ENCODE measurements around the gene TRIM58.
A peak's percentile ranks its signal among the peaks of the same experiment; 100 is the strongest.

TRIM58 gene

GRCh38 chr1:247883346-247883745, 26.4 kb downstream of the TRIM58 start:
- Histone ChIP-seq H3K4me3 (ENCODE audit: low read depth in 1 of 2, low read length in 2 of 2) (no peak overlapping the region), H3K4me1 (ENCODE audit: control insufficient read depth in 1 of 2, insufficient read depth in 2 of 2, low read length in 2 of 2) (no peaks in the 10 kb centered on the region), H3K9ac (ENCODE audit: low read depth in 1 of 2, low read length in 2 of 2) (no peak overlapping the region), H3K9me3 (ENCODE audit: control insufficient read depth in 1 of 2, low read length in 2 of 2) (peaks cover 0 to 18% of the 10 kb centered on the region in 2 donors), H3K27me3 (ENCODE audit: control insufficient read depth in 1 of 2, insufficient read depth in 2 of 2, low read length in 2 of 2) (no peaks in the 10 kb centered on the region), H3K27ac (ENCODE audit: low read depth, low read length) (no peak overlapping the region), H3K36me3 (ENCODE audit: control insufficient read depth in 1 of 2, insufficient read depth in 2 of 2, low read length in 2 of 2) (no peaks in the 10 kb centered on the region)

GRCh38 chr1:247884797-247885413, 27.9 kb downstream of the TRIM58 start:
- H3K4me3 ChIP-seq (ENCODE audit: low read depth in 1 of 2, low read length in 2 of 2): no peak overlapping the region
- no peaks in the 10 kb centered on the region for H3K27me3 ChIP-seq (ENCODE audit: control insufficient read depth in 1 of 2, insufficient read depth in 2 of 2, low read length in 2 of 2)
- H3K27ac ChIP-seq (ENCODE audit: low read depth, low read length): no peak overlapping the region
- H3K36me3 ChIP-seq (ENCODE audit: control insufficient read depth in 1 of 2, insufficient read depth in 2 of 2, low read length in 2 of 2): no peaks in the 10 kb centered on the region
- no peak overlapping the region for H3K9ac ChIP-seq (ENCODE audit: low read depth in 1 of 2, low read length in 2 of 2)
- H3K9me3 ChIP-seq (ENCODE audit: control insufficient read depth in 1 of 2, low read length in 2 of 2): peaks cover 0 to 15% of the 10 kb centered on the region in 2 donors
- no peaks in the 10 kb centered on the region for H3K4me1 ChIP-seq (ENCODE audit: control insufficient read depth in 1 of 2, insufficient read depth in 2 of 2, low read length in 2 of 2)

DNA sequence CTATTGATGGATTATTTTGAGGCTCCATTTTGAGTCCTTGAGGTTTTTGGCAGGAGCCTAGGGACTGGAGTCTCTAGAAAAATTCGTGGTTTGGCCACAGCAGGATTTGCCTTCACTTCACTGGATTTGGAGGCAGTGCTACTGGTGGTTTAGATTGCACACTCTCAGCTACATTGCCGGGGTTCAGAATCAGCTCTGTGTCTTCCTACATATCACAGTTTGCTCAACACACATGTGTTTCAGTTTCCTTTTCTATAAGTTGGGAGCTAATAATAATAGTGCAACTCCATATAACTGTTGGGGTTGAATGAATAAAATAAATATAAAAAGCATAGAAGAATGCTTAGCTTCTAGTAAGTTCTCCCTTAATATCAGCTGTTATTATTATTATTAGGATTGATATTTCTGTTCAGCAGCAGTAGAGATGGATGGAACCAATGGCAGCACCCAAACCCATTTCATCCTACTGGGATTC, 38.2 kb downstream of the TRIM58 start, which contains the start of gene OR2W3:
TSS of gene OR2W3 (plus strand) at position 425 of the 475 bp plus-strand sequence. CDS start at position 425, 0 bp downstream.
- H3K9me3 ChIP-seq (ENCODE audit: control insufficient read depth in 1 of 2, low read length in 2 of 2): peaks cover 6 to 16% of the 10 kb centered on the region in 2 donors
- H3K4me3 ChIP-seq (ENCODE audit: low read depth in 1 of 2, low read length in 2 of 2): no peak within 1 kb of the TSS
- H3K27ac ChIP-seq (ENCODE audit: low read depth, low read length): no peak within 1 kb of the TSS
- no peak within 1 kb of the TSS for H3K9ac ChIP-seq (ENCODE audit: low read depth in 1 of 2, low read length in 2 of 2)
- no peaks in the 10 kb centered on the region for H3K4me1 ChIP-seq (ENCODE audit: control insufficient read depth in 1 of 2, insufficient read depth in 2 of 2, low read length in 2 of 2)
- H3K36me3 ChIP-seq (ENCODE audit: control insufficient read depth in 1 of 2, insufficient read depth in 2 of 2, low read length in 2 of 2): no peaks in the 10 kb centered on the region
- H3K27me3 ChIP-seq (ENCODE audit: control insufficient read depth in 1 of 2, insufficient read depth in 2 of 2, low read length in 2 of 2): no peaks in the 10 kb centered on the region

DNA sequence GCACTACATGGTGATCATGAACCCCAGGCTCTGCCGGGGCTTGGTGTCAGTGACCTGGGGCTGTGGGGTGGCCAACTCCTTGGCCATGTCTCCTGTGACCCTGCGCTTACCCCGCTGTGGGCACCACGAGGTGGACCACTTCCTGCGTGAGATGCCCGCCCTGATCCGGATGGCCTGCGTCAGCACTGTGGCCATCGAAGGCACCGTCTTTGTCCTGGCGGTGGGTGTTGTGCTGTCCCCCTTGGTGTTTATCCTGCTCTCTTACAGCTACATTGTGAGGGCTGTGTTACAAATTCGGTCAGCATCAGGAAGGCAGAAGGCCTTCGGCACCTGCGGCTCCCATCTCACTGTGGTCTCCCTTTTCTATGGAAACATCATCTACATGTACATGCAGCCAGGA, 39.0 kb downstream of the TRIM58 start:
- H3K4me3 ChIP-seq (ENCODE audit: low read depth in 1 of 2, low read length in 2 of 2): no peak overlapping the region
- peaks cover 6 to 16% of the 10 kb centered on the region in 2 donors for H3K9me3 ChIP-seq (ENCODE audit: control insufficient read depth in 1 of 2, low read length in 2 of 2)
- no peaks in the 10 kb centered on the region for H3K36me3 ChIP-seq (ENCODE audit: control insufficient read depth in 1 of 2, insufficient read depth in 2 of 2, low read length in 2 of 2)
- no peaks in the 10 kb centered on the region for H3K4me1 ChIP-seq (ENCODE audit: control insufficient read depth in 1 of 2, insufficient read depth in 2 of 2, low read length in 2 of 2)
- H3K27me3 ChIP-seq (ENCODE audit: control insufficient read depth in 1 of 2, insufficient read depth in 2 of 2, low read length in 2 of 2): no peaks in the 10 kb centered on the region
- H3K9ac ChIP-seq (ENCODE audit: low read depth in 1 of 2, low read length in 2 of 2): no peak overlapping the region
- no peak overlapping the region for H3K27ac ChIP-seq (ENCODE audit: low read depth, low read length)

DNA sequence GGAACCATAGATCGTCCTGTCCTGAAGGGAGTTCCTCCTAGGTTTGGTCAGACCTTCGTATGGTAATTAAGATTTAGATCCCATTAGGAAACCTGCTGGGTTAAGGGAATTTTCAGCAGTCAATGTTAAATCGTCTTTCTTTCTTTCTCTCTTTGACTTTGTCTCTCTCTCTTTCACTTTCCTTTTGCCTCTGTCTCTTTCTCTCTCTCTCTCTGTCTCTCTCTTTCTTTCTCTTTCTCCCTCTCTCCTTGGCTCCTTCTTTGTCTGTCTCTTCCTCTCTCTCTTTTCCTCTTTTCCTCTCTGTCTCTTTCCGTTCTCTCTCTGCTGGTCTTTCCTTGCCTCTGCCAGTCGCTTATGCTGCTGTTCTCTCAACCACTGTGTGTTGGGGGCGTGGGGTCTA, 47.1 kb downstream of the TRIM58 start:
- Histone ChIP-seq H3K4me1 (ENCODE audit: control insufficient read depth in 1 of 2, insufficient read depth in 2 of 2, low read length in 2 of 2) (no peaks in the 10 kb centered on the region), H3K36me3 (ENCODE audit: control insufficient read depth in 1 of 2, insufficient read depth in 2 of 2, low read length in 2 of 2) (no peaks in the 10 kb centered on the region), H3K9ac (ENCODE audit: low read depth in 1 of 2, low read length in 2 of 2) (no peak overlapping the region), H3K27ac (ENCODE audit: low read depth, low read length) (no peak overlapping the region), H3K27me3 (ENCODE audit: control insufficient read depth in 1 of 2, insufficient read depth in 2 of 2, low read length in 2 of 2) (no peaks in the 10 kb centered on the region), H3K4me3 (ENCODE audit: low read depth in 1 of 2, low read length in 2 of 2) (no peak overlapping the region), H3K9me3 (ENCODE audit: control insufficient read depth in 1 of 2, low read length in 2 of 2) (peaks cover under 1 to 3% of the 10 kb centered on the region in 2 donors)

- H3K9ac ChIP-seq (ENCODE audit: low read depth in 1 of 2, low read length in 2 of 2): no peak overlapping the region
- H3K9me3 ChIP-seq (ENCODE audit: control insufficient read depth in 1 of 2, low read length in 2 of 2): peaks cover 0 to 3% of the 10 kb centered on the region in 2 donors
- H3K4me3 ChIP-seq (ENCODE audit: low read depth in 1 of 2, low read length in 2 of 2): no peak overlapping the region
- no peaks in the 10 kb centered on the region for H3K36me3 ChIP-seq (ENCODE audit: control insufficient read depth in 1 of 2, insufficient read depth in 2 of 2, low read length in 2 of 2)
- no peaks in the 10 kb centered on the region for H3K27me3 ChIP-seq (ENCODE audit: control insufficient read depth in 1 of 2, insufficient read depth in 2 of 2, low read length in 2 of 2)
- H3K4me1 ChIP-seq (ENCODE audit: control insufficient read depth in 1 of 2, insufficient read depth in 2 of 2, low read length in 2 of 2): no peaks in the 10 kb centered on the region
- no peak overlapping the region for H3K27ac ChIP-seq (ENCODE audit: low read depth, low read length)
Measured at GRCh38 chr1:247905181-247905580, 48.2 kb downstream of the TRIM58 start.

DNA sequence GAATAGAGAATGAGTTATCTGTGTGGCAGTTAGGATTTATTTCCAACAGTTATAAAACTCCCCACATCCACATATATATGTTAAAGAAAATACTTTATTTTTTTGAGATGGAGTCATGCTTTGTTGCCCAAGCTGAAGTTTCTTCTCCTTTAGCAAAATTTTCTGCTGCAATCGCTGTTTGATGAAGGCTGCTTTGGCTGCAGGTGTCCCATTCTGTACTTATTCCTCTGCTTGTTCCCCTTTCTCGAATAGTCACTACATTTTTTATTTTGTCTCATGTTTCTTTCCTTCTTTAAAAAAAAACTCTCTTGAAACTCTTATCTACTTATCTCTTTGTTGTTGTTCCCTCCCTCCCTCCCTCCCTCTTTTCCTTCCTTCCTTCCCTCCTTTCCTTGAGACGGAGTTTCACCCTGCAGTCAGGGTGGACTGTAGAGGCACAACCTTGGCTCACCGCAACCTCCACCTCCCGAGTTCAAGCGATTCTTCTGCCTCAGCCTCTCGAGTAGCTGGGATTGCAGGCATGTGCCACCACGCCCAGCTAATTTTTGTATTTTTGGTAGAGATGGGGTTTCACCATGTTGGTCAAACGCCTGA, 49.0 kb downstream of the TRIM58 start:
- Histone ChIP-seq H3K4me1 (ENCODE audit: control insufficient read depth in 1 of 2, insufficient read depth in 2 of 2, low read length in 2 of 2) (no peaks in the 10 kb centered on the region), H3K4me3 (ENCODE audit: low read depth in 1 of 2, low read length in 2 of 2) (peak overlapping the region in 1 of 2 donors; percentile 50), H3K9ac (ENCODE audit: low read depth in 1 of 2, low read length in 2 of 2) (no peak overlapping the region), H3K36me3 (ENCODE audit: control insufficient read depth in 1 of 2, insufficient read depth in 2 of 2, low read length in 2 of 2) (no peaks in the 10 kb centered on the region), H3K9me3 (ENCODE audit: control insufficient read depth in 1 of 2, low read length in 2 of 2) (peaks cover 0 to 3% of the 10 kb centered on the region in 2 donors), H3K27me3 (ENCODE audit: control insufficient read depth in 1 of 2, insufficient read depth in 2 of 2, low read length in 2 of 2) (no peaks in the 10 kb centered on the region), H3K27ac (ENCODE audit: low read depth, low read length) (no peak overlapping the region)

DNA sequence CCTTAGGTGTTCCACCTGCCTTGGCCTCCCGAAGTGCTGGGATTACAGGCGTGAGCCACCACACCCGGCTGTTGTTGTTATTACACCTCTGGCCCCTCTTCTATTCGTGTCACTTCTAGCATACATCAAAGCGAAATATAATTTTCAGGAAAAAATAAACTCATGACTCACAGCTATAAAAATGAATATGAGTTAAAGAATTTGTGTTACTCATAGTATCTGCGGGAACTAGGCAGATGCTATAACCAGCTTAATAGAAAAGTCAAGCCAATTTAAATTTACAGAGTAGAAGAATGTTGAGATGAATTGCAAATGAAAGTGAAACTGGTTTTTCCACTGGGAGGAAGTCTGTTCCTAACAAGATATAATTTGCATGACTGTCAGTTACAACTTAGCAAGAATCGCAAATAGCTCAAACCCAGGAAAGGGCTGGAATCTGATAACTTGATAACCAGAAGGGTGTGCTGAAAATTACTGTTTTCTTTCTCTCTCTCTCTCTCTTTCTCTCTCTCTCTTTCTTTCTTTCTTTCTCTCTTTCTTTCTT, 49.6 kb downstream of the TRIM58 start:
- Histone ChIP-seq H3K4me1 (ENCODE audit: control insufficient read depth in 1 of 2, insufficient read depth in 2 of 2, low read length in 2 of 2) (no peaks in the 10 kb centered on the region), H3K36me3 (ENCODE audit: control insufficient read depth in 1 of 2, insufficient read depth in 2 of 2, low read length in 2 of 2) (no peaks in the 10 kb centered on the region), H3K9me3 (ENCODE audit: control insufficient read depth in 1 of 2, low read length in 2 of 2) (peaks cover 0 to 3% of the 10 kb centered on the region in 2 donors), H3K9ac (ENCODE audit: low read depth in 1 of 2, low read length in 2 of 2) (no peak overlapping the region), H3K27me3 (ENCODE audit: control insufficient read depth in 1 of 2, insufficient read depth in 2 of 2, low read length in 2 of 2) (no peaks in the 10 kb centered on the region), H3K27ac (ENCODE audit: low read depth, low read length) (no peak overlapping the region), H3K4me3 (ENCODE audit: low read depth in 1 of 2, low read length in 2 of 2) (peak overlapping the region in 1 of 2 donors; percentile 50)

DNA sequence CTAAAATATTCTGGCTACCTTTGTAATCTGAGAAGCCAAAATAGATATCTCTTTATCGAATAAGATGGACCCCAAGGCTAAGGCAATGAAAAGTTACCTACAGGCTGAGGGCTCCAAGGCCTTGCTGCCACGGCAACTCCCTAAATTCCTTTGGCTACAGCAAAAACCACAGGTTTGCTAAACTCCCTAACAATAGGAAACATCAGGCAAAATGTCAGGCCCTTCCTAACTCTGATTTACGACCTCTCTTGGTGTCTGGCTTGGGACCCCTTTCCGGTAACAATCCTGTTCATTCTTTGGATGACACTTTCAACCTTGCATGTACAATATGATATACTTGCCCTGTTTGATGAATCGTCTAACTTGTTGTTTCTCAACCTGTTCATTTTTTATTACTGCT, 51.8 kb downstream of the TRIM58 start:
- Histone ChIP-seq H3K36me3 (ENCODE audit: control insufficient read depth in 1 of 2, insufficient read depth in 2 of 2, low read length in 2 of 2) (no peaks in the 10 kb centered on the region), H3K9me3 (ENCODE audit: control insufficient read depth in 1 of 2, low read length in 2 of 2) (peaks cover 0 to 10% of the 10 kb centered on the region in 2 donors), H3K27ac (ENCODE audit: low read depth, low read length) (no peak overlapping the region), H3K27me3 (ENCODE audit: control insufficient read depth in 1 of 2, insufficient read depth in 2 of 2, low read length in 2 of 2) (no peaks in the 10 kb centered on the region), H3K9ac (ENCODE audit: low read depth in 1 of 2, low read length in 2 of 2) (no peak overlapping the region), H3K4me1 (ENCODE audit: control insufficient read depth in 1 of 2, insufficient read depth in 2 of 2, low read length in 2 of 2) (no peaks in the 10 kb centered on the region), H3K4me3 (ENCODE audit: low read depth in 1 of 2, low read length in 2 of 2) (no peak overlapping the region)

DNA sequence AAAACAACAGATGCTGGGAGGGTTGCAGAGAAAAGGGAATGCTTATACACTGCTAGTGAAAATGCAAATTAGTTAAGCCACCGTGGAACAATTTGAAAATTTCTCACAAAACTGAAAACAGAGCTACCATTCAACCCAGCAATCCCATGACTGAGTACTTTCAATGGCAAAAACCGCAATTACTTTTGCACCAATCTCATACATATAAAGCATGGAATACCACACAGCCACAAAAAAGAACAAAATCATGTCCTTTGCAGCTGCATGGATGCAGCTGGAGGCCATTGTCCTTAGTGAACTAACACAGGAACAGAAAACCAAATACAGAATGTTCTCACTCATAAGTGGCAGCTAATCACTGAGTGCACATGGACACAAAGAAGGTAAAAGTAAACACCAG, 56.8 kb downstream of the TRIM58 start:
- no peaks in the 10 kb centered on the region for H3K36me3 ChIP-seq (ENCODE audit: control insufficient read depth in 1 of 2, insufficient read depth in 2 of 2, low read length in 2 of 2)
- H3K27ac ChIP-seq (ENCODE audit: low read depth, low read length): no peak overlapping the region
- no peak overlapping the region for H3K4me3 ChIP-seq (ENCODE audit: low read depth in 1 of 2, low read length in 2 of 2)
- H3K27me3 ChIP-seq (ENCODE audit: control insufficient read depth in 1 of 2, insufficient read depth in 2 of 2, low read length in 2 of 2): no peaks in the 10 kb centered on the region
- H3K4me1 ChIP-seq (ENCODE audit: control insufficient read depth in 1 of 2, insufficient read depth in 2 of 2, low read length in 2 of 2): no peaks in the 10 kb centered on the region
- no peak overlapping the region for H3K9ac ChIP-seq (ENCODE audit: low read depth in 1 of 2, low read length in 2 of 2)
- H3K9me3 ChIP-seq (ENCODE audit: control insufficient read depth in 1 of 2, low read length in 2 of 2): peaks cover 3 to 9% of the 10 kb centered on the region in 2 donors
